K562 (cell line): ENCODE data around the gene MYB. TPM values are rescaled to one million over a fixed set of nuclear protein-coding genes. Genes with fewer than 3 reads are reported as not detected.

Experiments
- ATAC-seq: fragments of 200-7000 bp; cut with Tn5 transposase; 3 replicates; pipeline ENCODE4 v1.9.1; 2020; ENCODE audit warnings: moderate library complexity
- BruUV-seq: library from RNA; stranded (reverse); fragments of 400-500 nt; replicated peaks from 2 replicates; lab custom pipeline; 2021; lab: Mats Ljungman, UMichigan
- CTCF ChIA-PET: fragments of 300-600 bp; formaldehyde crosslinking; extraction: SDS; loops from one replicate; lab custom pipeline; 2021; ENCODE audit warnings: low intra/inter-chr PET ratio; lab: Yijun Ruan, JAX
- POLR2A ChIA-PET: fragments of 300-600, 350-650 bp; sonication (Branson Sonifier 250); formaldehyde crosslinking; extraction: SDS; loops from one replicate; lab custom pipeline; 2021; ENCODE audit warnings: antibody characterized with exemption, inconsistent platforms; lab: Yijun Ruan, JAX
- DNase-seq, 4 experiments: peaks; one replicate each; pipeline versions ENCODE4 v3.0.0 to v3.0.0-alpha.2; 2011 to 2018; ENCODE audit warnings: low spot score in 3 of 4, mixed read lengths in 3 of 4; ENCODE audit errors: extremely low read depth in 1 of 4
- FAIRE-seq: peaks from 2 replicates; lab custom pipeline; 2011; peaks lifted over from hg19 to GRCh38; lab: Jason Lieb, UNC
- H2AFZ ChIP-seq: 2 replicates; pipeline ENCODE4 v1.6.0; 2011; ENCODE audit warnings: low read depth, low read length, control low read depth, inconsistent platforms
- H3K27ac ChIP-seq: fragments of 200-600 bp; 3 replicates; pipeline ENCODE4 v1.8.0; 2011; ENCODE audit warnings: low read depth, mild to moderate bottlenecking, control low read depth, inconsistent platforms, low read length, moderate library complexity, mixed read lengths; ENCODE audit errors: extremely low read depth
- H3K27me3 ChIP-seq, 2 experiments: fragments of 300-600 bp in 1 of 2; 2 replicates in 1 of 2; 3 replicates in 1 of 2; pipeline versions ENCODE4 v1.6.0 to v1.8.0; 2011; ENCODE audit warnings: inconsistent platforms in 2 of 2, low read length in 2 of 2, mild to moderate bottlenecking in 1 of 2, mixed read lengths in 1 of 2, moderate library complexity in 1 of 2; ENCODE audit not compliant: control insufficient read depth in 2 of 2, insufficient read depth in 2 of 2
- H3K36me3 ChIP-seq: fragments of 300-600 bp; 3 replicates; pipeline ENCODE4 v1.8.0; 2011; ENCODE audit warnings: mild to moderate bottlenecking, low read length, inconsistent platforms; ENCODE audit not compliant: control insufficient read depth, insufficient read depth
- H3K4me1 ChIP-seq, 2 experiments: fragments of 200-600 bp in 1 of 2; replicated peaks in 1 of 2; 2 replicates in 1 of 2; 3 replicates in 1 of 2; pipeline versions ENCODE4 v1.5.1 to v1.8.0; 2011; ENCODE audit warnings: inconsistent platforms in 2 of 2, low read length in 2 of 2, mild to moderate bottlenecking in 1 of 2, mixed read lengths in 1 of 2, moderate library complexity in 1 of 2; ENCODE audit not compliant: control insufficient read depth in 2 of 2, insufficient read depth in 2 of 2
- H3K4me2 ChIP-seq: 2 replicates; pipeline ENCODE4 v1.6.1; 2011; ENCODE audit warnings: low read length, control low read depth, inconsistent platforms, mixed read lengths; ENCODE audit not compliant: insufficient read depth
- H3K4me3 ChIP-seq: fragments of 200-600 bp; sonication (generic), shearing (Covaris generic); 2 replicates; pipeline ENCODE4 v1.5.1; 2016; ENCODE audit warnings: control low read depth, inconsistent platforms
- H3K79me2 ChIP-seq: fragments of 200-600 bp; 3 replicates; pipeline ENCODE4 v1.8.0; 2011; ENCODE audit warnings: low read length, inconsistent platforms; ENCODE audit not compliant: control insufficient read depth, insufficient read depth
- H3K9ac ChIP-seq, 2 experiments: 2 replicates each; pipeline versions ENCODE4 v1.6.0 to v1.6.1; 2011; ENCODE audit warnings: low read depth in 2 of 2, low read length in 2 of 2, control low read depth in 1 of 2, inconsistent platforms in 1 of 2, mild to moderate bottlenecking in 1 of 2, mixed read lengths in 1 of 2; ENCODE audit not compliant: insufficient read depth in 1 of 2
- H3K9me1 ChIP-seq: one replicate; pipeline ENCODE4 v1.6.0; 2011; ENCODE audit warnings: inconsistent platforms, mild to moderate bottlenecking, low read length, moderate library complexity; ENCODE audit not compliant: control insufficient read depth, insufficient read depth
- H3K9me3 ChIP-seq: replicated peaks from 2 replicates; pipeline ENCODE4 v1.5.1; 2011; ENCODE audit warnings: low read depth, low read length, inconsistent platforms; ENCODE audit not compliant: control insufficient read depth, insufficient read depth
- H4K20me1 ChIP-seq: replicated peaks from 2 replicates; pipeline ENCODE4 v1.6.1; 2011; ENCODE audit warnings: low read length, inconsistent platforms, mixed read lengths; ENCODE audit not compliant: control insufficient read depth, insufficient read depth
- CHD4 ChIP-seq: fragments of 200-600 bp; sonication (generic); IDR thresholded peaks from 3 replicates; pipeline ENCODE4 v1.6.1; 2012; ENCODE audit warnings: low read depth, mild to moderate bottlenecking, mixed read lengths, low read length, inconsistent platforms; ENCODE audit not compliant: insufficient read depth, insufficient replicate concordance, poor library complexity, severe bottlenecking
- FOXA1 ChIP-seq: fragments of 450-650 bp; IDR thresholded peaks from 2 replicates; pipeline ENCODE4 v1.6.1; 2016; ENCODE audit warnings: mild to moderate bottlenecking, borderline replicate concordance
- FOXP4 ChIP-seq: sonication (generic); formaldehyde crosslinking; IDR thresholded peaks from 2 replicates; pipeline ENCODE4 v1.8.0; 2022; ENCODE audit warnings: mild to moderate bottlenecking, missing genetic modification reagents, borderline replicate concordance
- GABPB2 ChIP-seq: fragments of 250-450 bp; sonication (Bioruptor Pico); conservative IDR thresholded peaks from 2 replicates; pipeline ENCODE4 v1.5.1; 2021; ENCODE audit warnings: mild to moderate bottlenecking
- HMBOX1 ChIP-seq: sonication (generic); IDR thresholded peaks from 2 replicates; pipeline ENCODE4 v1.6.1; 2016
- POLR2AphosphoS2 ChIP-seq: IDR thresholded peaks from 2 replicates; pipeline ENCODE4 v1.6.1; 2012; ENCODE audit warnings: low read length, improper control_type of control experiment
- POLR2G ChIP-seq: fragments of 200-400 bp; formaldehyde crosslinking; IDR thresholded peaks from 2 replicates; pipeline ENCODE4 v1.6.1; 2017; ENCODE audit warnings: low read depth, mild to moderate bottlenecking, antibody characterized with exemption, low read length, moderate library complexity
- PTRF ChIP-seq: fragments of 450-650 bp; IDR thresholded peaks from 2 replicates; pipeline ENCODE4 v1.6.1; 2016; ENCODE audit warnings: mild to moderate bottlenecking, missing genetic modification characterization, missing compliant biosample characterization
- PTTG1 ChIP-seq: fragments of 450-650 bp; IDR thresholded peaks from 2 replicates; pipeline ENCODE4 v1.6.1; 2016; ENCODE audit warnings: low read depth, mild to moderate bottlenecking, missing genetic modification characterization, missing compliant biosample characterization
- ZNF23 ChIP-seq: fragments of 250-450 bp; sonication (Bioruptor Pico); IDR thresholded peaks from 2 replicates; pipeline ENCODE4 v1.4.0; 2020; ENCODE audit warnings: mild to moderate bottlenecking
- WGBS: fragments of 100-300 bp; shearing (Covaris generic); methylation state at CpG from one replicate; pipeline ENCODE4 v1.1.6; 2016; ENCODE audit warnings: low coverage, mixed read lengths; ENCODE audit not compliant: insufficient coverage; ENCODE audit errors: missing lambda C conversion rate; 5-methylcytosine and 5-hydroxymethylcytosine counted together
- in situ Hi-C: fragments of 300-500 bp; cut with MboI; formaldehyde crosslinking; loops from 4 replicates; pipeline ENCODE4 v1.15.0; 2018; ENCODE audit warnings: inconsistent platforms, mixed read lengths
- intact Hi-C: fragments of 100-400 bp; cut with micrococcal nuclease; formaldehyde crosslinking; loops from 2 replicates; pipeline ENCODE4 v1.14.2; 2022
- polyA plus RNA-seq, 8 experiments: library from polyadenylated mRNA; depleted of rRNA in 4 of 8; stranded (reverse) in 5 of 8; unstranded in 3 of 8; fragments of >200 nt; fragmentation: Nextera tagmentation in 2 of 8; fragmentation: Illumina TruSeq in 1 of 8; extraction: Ambion mirVana in 2 of 8; extraction: Trizol in 1 of 8; gene quantifications; 2 replicates each; pipeline versions ENCODE4 v1.2.1 to v1.2.3, GENCODE V29; 2011 to 2014; ENCODE audit warnings: inconsistent platforms in 1 of 8, missing spikeins in 1 of 8
- total RNA-seq, 7 experiments: library from RNA; depleted of rRNA in 6 of 7; stranded (reverse); fragments of >200 nt in 6 of 7; fragmentation: Illumina TruSeq in 2 of 7; extraction: Trizol in 2 of 7; gene quantifications; 2 replicates each; pipeline versions ENCODE4 v1.2.1 to v1.2.3, GENCODE V29; 2011 to 2021; ENCODE audit warnings: low replicate concordance in 1 of 7

The MYB gene
- total and polyA plus RNA-seq, 9 of the 15 experiments (the other 6 are each of a cell fraction or from before 2014, with no cell fraction given) = 35.8 to 218 (median 140) TPM

- no peak overlapping the region for H3K9ac ChIP-seq
- intact Hi-C loops = loop anchor here (5.0 kb wide), 1 partner anchor 112 kb away; no protein-coding TSS in a partner anchor
- DNase-seq = no peak
Observed at GRCh38 chr6:135209803-135210202, 28.7 kb downstream of the MYB start.

GRCh38 chr6:135210632-135211305 is 29.7 kb downstream of the MYB start:
- H3K79me2 ChIP-seq = peaks cover 25% of the 10 kb centered on the region
- no peaks in the 10 kb centered on the region for H4K20me1 ChIP-seq
- H3K9me3 ChIP-seq = no peaks in the 10 kb centered on the region
- intact Hi-C loops (loop anchor here (5.0 kb wide), 1 partner anchor 112 kb away; no protein-coding TSS in a partner anchor), in situ Hi-C loops (loop anchor here (10.0 kb wide), 1 partner anchor 214 kb away; no protein-coding TSS in a partner anchor)
- CTCF ChIA-PET = no interaction called here
- FAIRE-seq (no peak), DNase-seq (no peak), ATAC-seq (no peak)
- H3K9ac ChIP-seq = no peak overlapping the region
- 86% methylated on average over 12 of the region's 12 CpGs for WGBS
- peaks cover 93% of the 10 kb centered on the region for H3K36me3 ChIP-seq
- no peaks in the 10 kb centered on the region for H3K9me1 ChIP-seq
- H3K27me3 ChIP-seq = no peaks in the 10 kb centered on the region
- BruUV-seq = no TSS peak
- H3K4me2 ChIP-seq = no peak overlapping the region
- no peak overlapping the region for H2AFZ ChIP-seq
- peak overlapping the region; percentile 13; the same call in 1 of the 3 replicates for H3K27ac ChIP-seq
- no peaks in the 10 kb centered on the region; a peak in 1 of 5 replicates for H3K4me1 ChIP-seq
- no peak overlapping the region for H3K4me3 ChIP-seq
- POLR2A ChIA-PET = interaction anchor here (1.3 kb wide), 1 partner anchor 19 kb away, joined by 3 read pairs; no protein-coding TSS in a partner anchor
- TF ChIP-seq CHD4 (no peak), FOXP4 (CRISPR knock-in tag) (no peak), POLR2G (no peak; the same call in 1 of the 2 replicates), HMBOX1 (no peak), GABPB2 (CRISPR knock-in tag) (no peak), PTTG1 (tag) (peak; percentile 47; the same call in 1 of the 2 replicates), ZNF23 (CRISPR knock-in tag) (no peak), POLR2AphosphoS2 (peak; percentile 13; the same call in 1 of the 2 replicates), FOXA1 (no peak)

More at GRCh38 chr6:135209803-135210202, 28.7 kb downstream of the MYB start:
- Histone ChIP-seq H3K36me3 (peaks cover 93% of the 10 kb centered on the region), H2AFZ (no peak overlapping the region), H3K27ac (peak overlapping the region; percentile 0; the same call in 1 of the 3 replicates), H3K27me3 (no peaks in the 10 kb centered on the region), H3K9me1 (no peaks in the 10 kb centered on the region), H4K20me1 (no peaks in the 10 kb centered on the region), H3K4me2 (no peak overlapping the region), H3K79me2 (peaks cover 32% of the 10 kb centered on the region), H3K4me3 (no peak overlapping the region), H3K4me1 (no peaks in the 10 kb centered on the region; a peak in 1 of 5 replicates), H3K9me3 (no peaks in the 10 kb centered on the region)
- CTCF ChIA-PET = no interaction called here
- FAIRE-seq = no peak
- no TSS peak for BruUV-seq
- WGBS = 89% methylated on average over 6 of the region's 6 CpGs
- in situ Hi-C loops = loop anchor here (10.0 kb wide), 1 partner anchor 215 kb away; no protein-coding TSS in a partner anchor
- TF ChIP-seq POLR2G (0 out of 2 replicates have a peak, but pooled peaks have one; percentile 6), PTRF (tag) (no peak)
- POLR2A ChIA-PET = interaction anchor here (0.7 to 1.3 kb wide), 3 partner anchors 9 to 215 kb away, joined by 3 to 5 read pairs (median 3); no protein-coding TSS in a partner anchor
- no peak for ATAC-seq
